Measurements from ENCODE around the gene SUSD4. TPM values are rescaled to one million over a fixed set of nuclear protein-coding genes. Genes with fewer than 3 reads are reported as not detected.

The SUSD4 gene
- total and polyA plus RNA-seq, 9 donors, result 23.0 to 80.5 (median 36.6) TPM

GRCh38 chr1:223227486-223228196, 136.3 kb downstream of the SUSD4 start:
- Histone ChIP-seq H3K4me3 (no peak overlapping the region), H3K9me3 (no peaks in the 10 kb centered on the region), H3K4me1 (ENCODE audit: insufficient read depth) (no peaks in the 10 kb centered on the region), H3K36me3 (no peaks in the 10 kb centered on the region), H3K27ac (no peak overlapping the region), H3K27me3 (no peaks in the 10 kb centered on the region)
- no peak for DNase-seq
- intact Hi-C loops (cut with DNase I), result no loop called here
- TF ChIP-seq POLR2A (IDR thresholded peaks at IDR 0.05), result no peak
- TF ChIP-seq EP300 (IDR thresholded peaks at IDR 0.05), result no peak
- no peak for TF ChIP-seq CTCF (IDR thresholded peaks at IDR 0.05)
- 80 to 82% (median 80%) methylated on average over 12 of the region's 12 CpGs for WGBS, 3 donors

- H3K27me3 ChIP-seq, result no peaks in the 10 kb centered on the region
- TF ChIP-seq CTCF (IDR thresholded peaks at IDR 0.05), result no peak
- TF ChIP-seq EP300 (IDR thresholded peaks at IDR 0.05), result no peak
- WGBS, 3 donors, result 93 to 97% (median 96%) methylated on average over 3 of the region's 3 CpGs
- no peaks in the 10 kb centered on the region for H3K36me3 ChIP-seq
- intact Hi-C loops (cut with DNase I), result no loop called here
- DNase-seq, result no peak
- H3K4me3 ChIP-seq, result no peak overlapping the region
- no peaks in the 10 kb centered on the region for H3K4me1 ChIP-seq (ENCODE audit: insufficient read depth)
- no peak overlapping the region for H3K27ac ChIP-seq
- H3K9me3 ChIP-seq, result no peaks in the 10 kb centered on the region
Measured at GRCh38 chr1:223227031-223227430, 136.9 kb downstream of the SUSD4 start.

GRCh38 chr1:223226271-223226670, 137.7 kb downstream of the SUSD4 start:
- no peak for DNase-seq
- H3K36me3 ChIP-seq, result no peaks in the 10 kb centered on the region
- intact Hi-C loops (cut with DNase I), result no loop called here
- no peak overlapping the region for H3K27ac ChIP-seq
- WGBS, 3 donors, result 93 to 99% (median 94%) methylated on average over 3 of the region's 3 CpGs
- no peak overlapping the region for H3K4me3 ChIP-seq
- no peaks in the 10 kb centered on the region for H3K27me3 ChIP-seq
- no peaks in the 10 kb centered on the region for H3K9me3 ChIP-seq
- TF ChIP-seq CTCF (IDR thresholded peaks at IDR 0.05) (no peak), EP300 (IDR thresholded peaks at IDR 0.05) (no peak), POLR2A (IDR thresholded peaks at IDR 0.05) (no peak)
- no peaks in the 10 kb centered on the region for H3K4me1 ChIP-seq (ENCODE audit: insufficient read depth)

GRCh38 chr1:223225481-223225880, 138.5 kb downstream of the SUSD4 start:
- TF ChIP-seq EP300 (IDR thresholded peaks at IDR 0.05), result no peak
- no peak for TF ChIP-seq CTCF (IDR thresholded peaks at IDR 0.05)
- TF ChIP-seq POLR2A (IDR thresholded peaks at IDR 0.05), result no peak
- DNase-seq, result no peak
- Histone ChIP-seq H3K4me3 (no peak overlapping the region), H3K9me3 (no peaks in the 10 kb centered on the region), H3K27ac (no peak overlapping the region), H3K4me1 (ENCODE audit: insufficient read depth) (no peaks in the 10 kb centered on the region), H3K36me3 (no peaks in the 10 kb centered on the region), H3K27me3 (no peaks in the 10 kb centered on the region)
- WGBS, 3 donors, result 84 to 98% (median 89%) methylated on average over 6 of the region's 6 CpGs
- intact Hi-C loops (cut with DNase I), result no loop called here
